CD4-positive, alpha-beta T cell treated with Interleukin-2 at 100 ng/mL for 4 hours (primary cell): Measurements from ENCODE around the gene DNAJC18.
"Not testable (repeated sequence)": the region's sequence is repeated elsewhere in the genome, so short reads cannot be mapped to it uniquely, and the experiment has no call there.

ENCODE experiments used
- DNase-seq: peaks from one replicate; pipeline ENCODE4 v3.0.0-alpha.2; 2020; ENCODE audit warnings: low spot score

The DNAJC18 gene

DNA sequence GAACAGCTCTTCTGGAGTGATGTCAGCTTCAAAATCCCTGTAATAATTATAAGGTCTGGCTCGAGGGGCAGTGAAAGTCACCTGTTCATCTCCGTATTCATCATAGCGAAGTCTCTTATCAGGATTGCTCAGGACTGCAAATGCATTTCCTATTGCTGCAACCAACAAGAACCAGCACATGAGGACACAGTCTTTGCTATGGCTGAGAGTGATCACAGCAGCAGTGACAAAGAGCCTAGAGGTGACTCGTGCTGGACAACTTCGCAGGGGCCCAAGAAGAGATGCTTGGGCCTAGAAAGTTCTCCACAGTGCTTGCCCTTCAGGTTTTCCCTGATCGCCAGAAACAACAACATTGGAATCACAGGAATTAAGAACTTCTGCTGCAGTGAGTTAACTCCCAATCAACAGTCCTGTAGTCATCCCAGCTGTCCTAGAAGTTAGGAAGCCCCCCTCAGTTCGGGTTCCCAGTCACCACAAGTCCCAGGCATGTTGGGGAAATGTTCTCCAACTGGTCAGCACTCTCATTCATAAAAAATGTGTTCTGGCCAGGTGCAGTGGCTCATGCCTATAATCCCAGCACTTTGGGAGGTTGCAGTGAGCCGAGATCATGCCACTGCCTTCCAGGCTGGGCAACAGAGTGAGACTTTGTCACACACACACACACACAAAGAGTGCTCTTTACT, 13.0 kb downstream of the DNAJC18 start:
- DNase-seq, result no peak

GRCh38 chr5:139425497-139425896, 13.8 kb downstream of the DNAJC18 start:
- DNase-seq, result no peak

DNA sequence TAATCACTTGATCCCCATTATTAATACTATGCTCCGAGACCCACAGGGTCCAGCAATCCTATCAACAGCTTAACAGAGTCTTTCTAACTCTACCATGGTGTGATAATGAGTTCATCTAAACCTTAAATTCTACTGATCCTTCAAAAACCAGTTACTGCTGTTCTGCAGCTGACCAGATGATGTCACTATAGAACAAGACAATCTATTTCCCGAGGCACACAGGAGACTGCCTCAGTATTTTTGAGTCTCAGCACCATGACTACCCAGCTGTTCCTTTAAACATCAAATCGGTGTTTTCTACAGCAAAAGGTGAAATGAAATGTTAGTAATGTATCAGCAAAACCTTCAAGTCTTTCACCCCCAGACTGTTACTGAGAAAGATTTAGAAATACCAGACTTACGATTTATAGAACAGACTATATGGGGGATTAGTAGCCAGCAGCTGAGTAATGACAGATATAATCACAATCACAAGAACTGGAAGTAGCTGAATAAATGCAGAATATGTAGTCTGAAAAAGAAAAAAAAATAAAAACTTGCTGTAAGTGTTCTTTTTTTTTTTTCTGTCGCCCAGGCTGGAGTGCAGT, 16.9 kb downstream of the DNAJC18 start:
- DNase-seq, result peak; percentile 88

- DNase-seq, result no peak
Measured at GRCh38 chr5:139419226-139420192, 19.8 kb downstream of the DNAJC18 start.

GRCh38 chr5:139418793-139419192, 20.5 kb downstream of the DNAJC18 start:
- no peak for DNase-seq

DNA sequence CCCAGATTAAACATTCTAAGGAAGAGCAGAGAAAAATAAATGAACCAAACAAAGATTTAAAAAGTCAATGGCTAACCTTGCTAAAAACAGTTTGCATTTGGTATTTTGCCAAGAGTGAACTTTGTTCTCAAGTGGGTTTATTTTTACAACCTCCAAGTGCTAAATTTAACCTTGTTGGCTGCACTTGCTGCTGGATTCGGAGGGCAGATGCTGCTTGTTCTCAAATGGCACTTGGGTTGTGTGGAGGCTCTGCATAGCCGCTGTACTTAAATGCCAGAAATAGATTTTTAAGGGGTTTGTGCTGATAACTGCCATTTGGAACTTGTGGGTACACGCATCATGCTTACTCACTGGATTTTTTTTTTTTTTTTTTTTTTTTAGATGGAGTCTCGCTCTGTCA, 22.1 kb downstream of the DNAJC18 start:
- no peak for DNase-seq

DNA sequence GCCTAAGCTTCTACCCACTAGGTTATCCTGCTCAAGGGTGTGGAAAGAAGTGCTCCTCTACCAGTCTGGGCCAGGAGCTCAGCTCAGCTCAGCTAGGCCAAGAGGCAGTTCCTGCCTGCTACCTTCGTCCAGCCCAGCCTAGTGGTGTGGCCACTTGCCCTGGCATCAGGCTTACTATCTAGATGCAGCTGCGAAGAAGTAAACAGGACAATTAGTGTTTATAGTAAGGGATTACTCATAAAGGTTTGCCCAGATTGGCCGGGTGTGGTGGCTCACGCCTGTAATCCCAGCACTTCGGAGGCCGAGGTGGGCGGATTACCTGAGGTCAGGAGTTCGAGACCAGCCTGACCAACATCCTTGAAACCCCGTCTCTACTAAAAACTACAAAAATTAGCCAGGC, 22.7 kb downstream of the DNAJC18 start:
- DNase-seq, result no peak

- no peak for DNase-seq
Measured at GRCh38 chr5:139415869-139416268, 23.5 kb downstream of the DNAJC18 start.

DNA sequence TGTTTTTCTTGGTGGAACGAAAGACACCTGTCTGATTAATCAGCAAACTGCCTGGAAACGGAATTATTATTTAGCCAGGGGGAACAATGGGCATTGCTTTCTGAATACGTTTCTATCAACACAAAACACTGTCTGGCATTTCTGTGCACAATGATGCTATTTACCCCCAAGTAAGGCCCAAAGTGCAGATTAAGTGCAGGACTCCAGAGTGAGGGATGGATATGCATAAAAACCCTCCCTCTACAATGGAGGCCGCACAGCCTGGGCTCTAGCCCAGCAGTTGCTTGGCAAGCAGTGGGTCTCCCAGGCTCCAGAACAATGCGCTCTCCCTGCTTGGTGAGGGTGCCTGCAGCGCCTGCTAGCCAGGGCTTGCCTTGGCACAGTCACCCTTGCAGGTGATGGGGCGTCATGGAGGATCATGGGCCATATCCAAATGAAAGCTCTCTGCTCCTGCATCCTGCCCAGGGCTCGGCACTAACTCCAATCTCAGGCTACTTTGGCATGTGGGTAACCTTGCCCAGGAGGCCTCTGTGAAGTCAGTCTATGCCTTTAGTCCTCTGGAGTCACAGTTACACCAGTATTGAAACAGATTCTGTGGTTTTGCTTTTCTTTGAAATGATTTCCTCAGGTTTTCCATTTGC, 24.0 kb downstream of the DNAJC18 start:
- DNase-seq, result peak; percentile 25

DNA sequence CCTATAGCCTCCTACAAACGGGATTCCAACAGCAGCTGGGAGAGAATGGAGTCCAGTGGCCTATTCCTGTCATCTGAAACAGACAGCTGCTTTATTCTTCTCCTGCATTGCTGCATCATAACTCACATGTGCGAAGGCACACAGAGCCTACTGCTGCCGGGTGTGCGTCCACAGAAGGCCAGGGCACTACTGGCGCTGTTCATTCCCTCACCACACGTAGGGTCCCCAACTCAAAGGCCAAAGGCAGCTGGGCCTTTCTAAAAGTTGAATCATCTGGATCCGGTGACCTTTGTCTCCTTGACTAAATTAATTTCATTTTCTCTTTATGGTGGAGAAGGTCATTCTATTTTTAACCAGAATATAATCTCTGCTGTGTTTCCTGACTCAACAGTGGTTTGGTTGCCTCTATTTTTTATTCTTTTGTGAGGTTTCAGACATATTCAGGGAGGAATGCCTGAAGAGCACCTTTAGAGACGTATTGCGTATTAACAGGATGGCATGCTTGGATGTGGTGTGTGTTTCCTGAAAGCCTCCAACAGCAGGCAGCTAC, 24.7 kb downstream of the DNAJC18 start:
- DNase-seq, result no peak

DNA sequence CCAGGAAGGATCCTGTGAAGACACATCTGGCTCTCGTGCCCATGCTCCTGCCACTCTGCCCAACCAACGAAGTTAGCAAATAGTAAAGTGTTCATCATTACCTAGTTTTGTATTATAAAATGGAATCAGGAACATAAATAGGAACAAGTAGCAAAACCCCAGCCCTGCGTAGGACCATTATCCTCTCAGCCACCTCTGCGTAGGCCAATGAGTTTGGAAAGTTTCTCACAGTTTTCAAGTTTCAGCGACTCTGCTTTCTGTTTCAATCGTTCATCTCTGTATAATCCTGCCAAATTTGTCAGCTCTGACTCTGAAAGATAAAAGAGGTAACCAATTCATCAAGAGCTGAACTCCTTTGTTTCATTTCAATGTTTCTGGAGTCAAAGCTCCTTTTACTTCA, 25.4 kb downstream of the DNAJC18 start:
- no peak for DNase-seq

DNA sequence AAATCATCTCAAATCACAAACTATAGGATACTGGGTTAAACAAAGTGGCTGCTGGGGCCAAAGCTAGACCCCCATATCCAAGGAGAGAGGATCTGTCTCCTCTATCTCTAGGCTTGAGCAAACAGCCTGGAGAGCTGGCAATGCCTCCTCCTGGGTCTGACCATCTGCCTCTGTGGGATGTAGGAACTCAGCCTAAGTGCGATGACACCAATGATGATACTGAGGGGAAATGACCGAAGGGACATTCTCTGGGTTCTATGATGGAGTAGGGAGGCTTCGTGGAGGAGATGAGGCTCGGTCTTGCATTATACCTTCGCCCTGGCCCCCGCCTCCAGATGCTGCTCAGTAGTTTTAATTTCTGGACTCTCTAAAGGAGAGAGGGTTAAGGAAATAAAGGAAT, 26.2 kb downstream of the DNAJC18 start:
- DNase-seq, result no peak

DNA sequence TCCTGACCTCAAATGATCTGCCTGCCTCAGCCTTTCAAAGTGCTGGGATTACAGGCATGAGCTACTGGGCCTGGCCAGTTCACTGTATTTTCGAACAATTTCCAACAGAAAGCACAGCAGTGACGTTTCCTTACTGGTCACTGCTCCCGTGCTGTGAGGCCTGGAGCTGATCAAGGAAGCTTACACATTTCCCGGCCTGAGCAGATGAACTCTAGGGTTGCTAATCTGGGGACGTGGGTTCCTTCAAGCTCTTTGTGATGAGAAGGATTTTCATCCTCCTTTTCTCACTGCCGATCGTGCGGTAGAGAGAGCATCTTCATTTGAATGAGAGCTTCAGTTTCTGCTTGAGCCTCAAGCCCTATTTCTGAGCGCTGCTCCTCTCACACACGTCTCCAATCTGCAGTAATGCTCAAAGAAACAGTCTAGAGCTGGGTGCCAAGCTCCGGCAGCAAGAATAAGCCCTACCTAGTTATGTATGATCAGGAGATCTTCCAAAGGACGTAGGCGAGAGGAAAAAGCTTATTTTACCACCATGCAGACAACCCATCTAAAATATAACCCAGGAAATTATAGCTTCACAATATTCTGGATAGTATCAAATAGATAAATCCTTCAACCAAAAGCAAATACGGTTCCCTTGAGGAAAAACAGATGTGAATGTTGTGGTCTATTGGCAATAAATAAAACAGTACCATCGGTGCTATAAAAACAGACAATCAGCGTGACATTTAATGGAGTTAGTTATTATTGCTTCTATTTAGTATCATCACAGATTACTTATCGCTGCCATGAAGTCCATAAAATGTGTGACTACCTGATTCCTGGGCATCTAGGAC, 28.1 kb downstream of the DNAJC18 start:
- no peak for DNase-seq

DNA sequence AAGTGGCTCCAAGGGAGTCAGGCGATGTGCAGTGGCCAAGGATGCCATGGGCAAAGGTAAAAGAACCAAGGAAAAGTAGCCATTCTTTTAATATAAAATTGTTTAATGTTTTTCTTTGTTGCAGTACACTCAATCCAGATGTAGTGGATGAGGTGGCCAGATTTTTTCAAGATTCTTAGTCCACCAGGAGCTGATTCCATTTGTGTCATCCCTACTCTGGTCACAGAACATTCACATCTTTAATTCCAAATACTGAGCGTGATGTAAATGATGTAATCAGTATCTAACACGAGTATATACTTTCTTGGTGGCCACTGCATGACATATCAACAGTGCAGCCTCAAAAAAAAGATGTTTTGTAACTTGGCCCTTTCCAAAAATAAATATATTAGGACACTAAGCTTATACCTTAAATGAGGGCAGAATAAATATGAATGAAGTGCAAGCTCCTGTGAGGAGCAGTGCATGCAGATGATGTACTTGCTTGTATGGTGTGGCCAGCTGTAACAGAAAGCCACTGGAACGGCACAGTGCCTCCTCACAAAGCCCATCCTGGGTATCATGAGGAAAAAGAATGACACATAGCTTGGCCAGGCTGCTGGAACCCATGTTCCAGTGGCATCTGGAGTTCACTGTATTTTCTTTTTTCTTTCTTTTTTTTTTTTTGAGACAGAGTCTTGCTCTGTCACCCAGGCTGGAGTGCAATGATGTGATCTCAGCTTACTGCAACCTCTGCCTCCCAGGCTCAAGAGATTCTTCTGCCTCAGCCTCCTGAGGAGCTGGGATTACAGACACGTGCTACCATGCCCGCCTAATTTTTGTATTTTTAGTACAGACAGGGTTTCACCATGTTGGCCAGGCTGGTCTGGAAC, 29.0 kb downstream of the DNAJC18 start:
- DNase-seq, result no peak

GRCh38 chr5:139409116-139409515, 30.2 kb downstream of the DNAJC18 start:
- DNase-seq, result not testable (repeated sequence)

DNA sequence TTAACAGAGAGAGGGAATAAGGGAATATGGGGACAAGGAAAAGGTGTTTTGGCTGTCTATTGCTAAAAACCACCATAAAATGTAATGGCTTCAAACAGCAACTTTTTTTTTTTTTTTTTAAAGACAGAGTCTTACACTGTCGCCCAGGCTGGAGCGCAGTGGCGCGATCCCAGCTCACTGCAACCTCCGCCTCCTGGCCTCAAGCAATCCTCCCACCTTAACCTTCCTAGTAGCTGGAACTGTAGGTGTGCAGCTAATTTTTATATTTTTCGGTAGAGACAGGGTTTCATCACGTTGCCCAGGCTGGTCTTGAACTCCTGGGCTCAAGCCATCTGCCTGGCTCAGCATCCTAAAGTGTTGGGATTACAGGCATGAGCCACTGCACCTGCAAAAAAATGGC, 31.1 kb downstream of the DNAJC18 start:
- no peak for DNase-seq

DNA sequence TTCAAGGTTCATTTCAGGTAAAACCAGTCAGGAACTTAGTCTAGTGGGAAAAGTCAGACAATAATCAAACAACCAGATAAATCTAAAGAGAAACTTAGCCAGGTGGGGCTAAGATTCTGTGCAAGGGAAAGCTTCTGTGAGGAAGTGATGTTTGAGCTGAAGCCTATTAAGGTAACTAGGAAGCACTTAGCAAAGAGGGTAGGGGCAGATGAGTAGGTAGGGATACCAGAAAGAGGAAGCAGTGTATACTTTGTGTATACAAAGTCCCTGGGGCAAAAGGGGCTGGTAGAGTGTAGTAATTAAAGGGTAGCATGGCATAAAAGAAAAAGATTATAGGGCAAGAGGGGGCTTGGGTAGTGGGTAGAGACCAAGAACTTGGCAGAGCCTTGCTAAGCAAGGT, 31.8 kb downstream of the DNAJC18 start:
- DNase-seq, result no peak

- DNase-seq, result no peak
Measured at GRCh38 chr5:139406963-139407362, 32.4 kb downstream of the DNAJC18 start.

DNA sequence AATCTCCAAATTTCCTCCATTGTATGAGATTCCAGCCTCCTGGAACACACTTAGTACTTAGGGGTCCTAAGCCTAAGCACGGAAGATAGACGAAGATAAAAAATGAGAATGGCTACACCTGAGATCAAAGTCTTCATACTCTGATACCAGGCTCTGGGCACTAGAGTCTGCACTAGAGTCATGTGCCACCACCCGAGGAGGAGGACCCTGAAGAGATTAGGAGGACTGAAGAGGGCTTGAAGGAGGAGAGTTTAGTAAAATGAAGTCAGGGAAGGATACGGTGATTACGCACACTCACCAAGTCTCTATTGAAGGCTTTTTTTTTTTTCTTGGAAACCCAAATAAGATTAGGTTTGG, 34.9 kb downstream of the DNAJC18 start:
- DNase-seq, result no peak

- DNase-seq, result peak; percentile 97
Measured at GRCh38 chr5:139403787-139404483, 35.4 kb downstream of the DNAJC18 start, which contains the start of gene SPATA24. SPATA24 (minus strand) TSS chr5:139404089; CDS start chr5:139404060, 29 bp downstream.
